GM15510 (cell line): ENCODE results near the gene CDC20.

ENCODE experiments used
- POLR2A ChIP-seq: IDR thresholded peaks from 3 replicates; pipeline ENCODE4 v1.6.1; 2011; ENCODE audit warnings: borderline replicate concordance; ENCODE audit not compliant: insufficient read length; ENCODE audit errors: extremely low read depth

Gene CDC20

GRCh38 chr1:43319766-43320165 lies 39.0 kb upstream of the CDC20 start:
- no peak for TF ChIP-seq POLR2A

GRCh38 chr1:43321331-43321891 lies 37.4 kb upstream of the CDC20 start:
- TF ChIP-seq POLR2A = no peak

- TF ChIP-seq POLR2A = no peak
Observed at GRCh38 chr1:43322506-43322905, 36.3 kb upstream of the CDC20 start.

- no peak for TF ChIP-seq POLR2A
Observed at GRCh38 chr1:43324810-43325209, 34.0 kb upstream of the CDC20 start.

- no peak for TF ChIP-seq POLR2A
Observed at GRCh38 chr1:43325381-43325780, 33.4 kb upstream of the CDC20 start.

GRCh38 chr1:43327549-43328292 lies 31.1 kb upstream of the CDC20 start:
- no peak for TF ChIP-seq POLR2A

GRCh38 chr1:43329995-43330751 lies 28.6 kb upstream of the CDC20 start:
- TF ChIP-seq POLR2A = no peak

GRCh38 chr1:43331688-43332087 lies 27.1 kb upstream of the CDC20 start:
- TF ChIP-seq POLR2A = no peak

- no peak for TF ChIP-seq POLR2A
Observed at GRCh38 chr1:43334453-43335205, 24.2 kb upstream of the CDC20 start.

GRCh38 chr1:43337588-43337987 lies 21.2 kb upstream of the CDC20 start, which contains the start of gene MPL:
TSS of gene MPL (plus strand) at chr1:43337818. CDS start at chr1:43337849, 31 bp downstream.
- no peak for TF ChIP-seq POLR2A

GRCh38 chr1:43338001-43338400 lies 20.8 kb upstream of the CDC20 start:
- no peak for TF ChIP-seq POLR2A

GRCh38 chr1:43339584-43340232 lies 19.1 kb upstream of the CDC20 start:
- no peak for TF ChIP-seq POLR2A

- no peak for TF ChIP-seq POLR2A
Observed at GRCh38 chr1:43340559-43340958, 18.2 kb upstream of the CDC20 start.

GRCh38 chr1:43344267-43344850 lies 14.4 kb upstream of the CDC20 start:
- TF ChIP-seq POLR2A = no peak

- no peak for TF ChIP-seq POLR2A
Observed at GRCh38 chr1:43345120-43345519, 13.7 kb upstream of the CDC20 start.

- no peak for TF ChIP-seq POLR2A
Observed at GRCh38 chr1:43346636-43347035, 12.1 kb upstream of the CDC20 start.
